CD4-positive, alpha-beta T cell (primary cell): ENCODE results near the gene SUFU. TPM values are rescaled to one million over a fixed set of nuclear protein-coding genes. Genes with fewer than 3 reads are reported as not detected.

Experiments
- ATAC-seq: fragments of 200-7000 bp; cut with Tn5 transposase; one replicate; pipeline ENCODE4 v1.10.0; 2022; ENCODE audit warnings: mild to moderate bottlenecking; ENCODE audit not compliant: poor library complexity
- CTCF ChIA-PET: fragments of 350-600 bp; sonication (Branson Sonifier 250); formaldehyde crosslinking; loops from one replicate; lab custom pipeline; 2021; ENCODE audit warnings: antibody characterized with exemption, inconsistent platforms; lab: Charles Lee
- POLR2A ChIA-PET: fragments of 350-600 bp; sonication (Branson Sonifier 250); formaldehyde crosslinking; loops from one replicate; lab custom pipeline; 2021; ENCODE audit warnings: antibody characterized with exemption, inconsistent platforms; lab: Charles Lee
- DNase-seq, 14 experiments: peaks; one replicate each; pipeline ENCODE4 v3.0.0-alpha.2; 2013 to 2020; ENCODE audit warnings: mixed read lengths in 2 of 14
- H3K27ac ChIP-seq, 2 donors: one replicate each; pipeline versions ENCODE4 v1.5.1 to v1.7.0; 2013; ENCODE audit warnings: low read length in 2 of 2, low read depth in 1 of 2, mild to moderate bottlenecking in 1 of 2
- H3K27me3 ChIP-seq, 2 experiments: 1 replicate in 1 of 2; 2 replicates in 1 of 2; pipeline versions ENCODE4 v1.6.1 to v1.7.0; 2013; ENCODE audit warnings: low read length in 2 of 2, control low read depth in 1 of 2, mild to moderate bottlenecking in 1 of 2, moderate library complexity in 1 of 2; ENCODE audit not compliant: insufficient read depth in 2 of 2, control insufficient read depth in 1 of 2
- H3K36me3 ChIP-seq: one replicate; pipeline ENCODE4 v1.6.1; 2013; ENCODE audit warnings: low read length, control low read depth; ENCODE audit not compliant: insufficient read depth
- H3K4me1 ChIP-seq: one replicate; pipeline ENCODE4 v1.6.1; 2013; ENCODE audit warnings: low read length, control low read depth; ENCODE audit not compliant: insufficient read depth
- H3K4me3 ChIP-seq: one replicate; pipeline ENCODE4 v1.5.1; 2013; ENCODE audit warnings: mild to moderate bottlenecking, low read length, moderate library complexity
- H3K9me3 ChIP-seq, 2 experiments: 1 replicate in 1 of 2; 2 replicates in 1 of 2; pipeline versions ENCODE4 v1.6.1 to v1.7.0; 2013; ENCODE audit warnings: low read length in 2 of 2, mild to moderate bottlenecking in 2 of 2, control low read depth in 1 of 2, moderate library complexity in 1 of 2; ENCODE audit not compliant: control insufficient read depth in 1 of 2, insufficient read depth in 1 of 2
- H3K27ac Mint-ChIP-seq: one replicate; pipeline ENCODE4 v1.8.0; 2020; ENCODE audit warnings: mixed read lengths
- H3K27me3 Mint-ChIP-seq: one replicate; pipeline ENCODE4 v1.8.0; 2021; ENCODE audit warnings: mixed read lengths
- H3K36me3 Mint-ChIP-seq: one replicate; pipeline ENCODE4 v1.8.0; 2021; ENCODE audit warnings: low read depth, mixed read lengths
- H3K4me1 Mint-ChIP-seq: one replicate; pipeline ENCODE4 v1.8.0; 2021; ENCODE audit warnings: low read depth, mixed read lengths
- H3K4me3 Mint-ChIP-seq: one replicate; pipeline ENCODE4 v1.8.0; 2020; ENCODE audit warnings: mild to moderate bottlenecking, mixed read lengths
- H3K9me3 Mint-ChIP-seq: one replicate; pipeline ENCODE4 v1.8.0; 2020; ENCODE audit warnings: mixed read lengths
- CTCF ChIP-seq: fragments of 200-600 bp; IDR thresholded peaks from one replicate; pipeline ENCODE4 v1.8.0; 2022; ENCODE audit warnings: antibody characterized with exemption, mild to moderate bottlenecking
- intact Hi-C, 2 experiments: fragments of 100-400 bp; cut with DNase I in 1 of 2; cut with micrococcal nuclease in 1 of 2; formaldehyde crosslinking; loops; one replicate each; pipeline versions ENCODE4 v1.15.1 to v1.9.0; 2023 to 2025; cut with DNase I, micrococcal nuclease
- total RNA-seq, 174 experiments: library from RNA in 2 of 174; stranded (reverse) in 2 of 174; gene quantifications; one replicate each; pipeline ENCODE4 v1.2.3 and lab custom pipeline; 2021 to 2026

SUFU gene
- total RNA-seq, 2 experiments from 2014 or later, result 6.7 to 7.3 TPM

DNA sequence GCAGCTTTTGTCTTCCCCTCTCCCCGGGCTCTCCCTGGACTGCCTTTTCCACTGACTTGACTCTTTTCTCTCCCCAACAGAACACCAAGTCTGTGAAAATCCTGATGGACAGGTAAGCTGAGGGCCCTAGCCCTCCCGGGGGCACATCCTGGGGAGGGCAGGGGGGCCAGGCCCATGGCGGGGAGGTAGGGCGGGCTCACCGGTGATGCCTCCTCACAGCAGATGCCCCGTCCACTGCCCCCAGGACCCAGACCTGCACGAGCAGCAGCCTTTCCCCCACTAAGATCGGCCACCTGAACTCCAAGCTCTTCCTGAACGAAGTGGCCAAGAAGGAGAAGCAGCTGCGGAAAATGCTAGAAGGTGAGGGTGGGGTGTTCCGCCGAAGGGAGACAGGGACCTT is 152.3 kb downstream of the SUFU start:
- H3K4me3 Mint-ChIP-seq, result no peak overlapping the region
- no peaks in the 10 kb centered on the region for H3K27me3 ChIP-seq
- no peak for ATAC-seq
- no peak overlapping the region for H3K4me3 ChIP-seq
- H3K9me3 Mint-ChIP-seq, result no peaks in the 10 kb centered on the region
- TF ChIP-seq CTCF, result no peak
- H3K9me3 ChIP-seq, result no peaks in the 10 kb centered on the region
- H3K27ac ChIP-seq, result no peak overlapping the region
- intact Hi-C loops, result no loop called here
- POLR2A ChIA-PET, result interaction anchor here (1.1 to 10.1 kb wide), 3 partner anchors 9 to 13 kb away, joined by 3 to 121 read pairs (median 5); partner anchors contain the start of gene TRIM8
- peaks cover 66% of the 10 kb centered on the region for H3K4me1 ChIP-seq
- H3K27ac Mint-ChIP-seq, result no peak overlapping the region
- DNase-seq, result no peak
- CTCF ChIA-PET, result interaction anchor here (0.6 kb wide), 1 partner anchor 66 kb away, joined by 4 read pairs; no protein-coding TSS in a partner anchor
- peaks cover 71% of the 10 kb centered on the region for H3K36me3 Mint-ChIP-seq
- peaks cover 56% of the 10 kb centered on the region for H3K36me3 ChIP-seq
- peaks cover 66% of the 10 kb centered on the region for H3K4me1 Mint-ChIP-seq
- H3K27me3 Mint-ChIP-seq, result no peaks in the 10 kb centered on the region

GRCh38 chr10:102656791-102657371 is 153.1 kb downstream of the SUFU start:
- H3K27me3 ChIP-seq, result no peaks in the 10 kb centered on the region
- no peaks in the 10 kb centered on the region for H3K9me3 ChIP-seq
- TF ChIP-seq CTCF, result no peak
- H3K36me3 Mint-ChIP-seq, result peaks cover 67% of the 10 kb centered on the region
- H3K4me1 Mint-ChIP-seq, result peaks cover 67% of the 10 kb centered on the region
- intact Hi-C loops, result no loop called here
- H3K27me3 Mint-ChIP-seq, result no peaks in the 10 kb centered on the region
- peaks cover 66% of the 10 kb centered on the region for H3K4me1 ChIP-seq
- H3K4me3 Mint-ChIP-seq, result no peak overlapping the region
- H3K27ac Mint-ChIP-seq, result no peak overlapping the region
- no peaks in the 10 kb centered on the region for H3K9me3 Mint-ChIP-seq
- no peak overlapping the region for H3K27ac ChIP-seq
- H3K4me3 ChIP-seq, result no peak overlapping the region
- peaks cover 51% of the 10 kb centered on the region for H3K36me3 ChIP-seq
- POLR2A ChIA-PET, result interaction anchor here (1.1 to 10.1 kb wide), 4 partner anchors 10 to 18 kb away, joined by 3 to 121 read pairs (median 4); partner anchors contain the start of gene TRIM8
- peak in 1 of 14 experiments; percentile 1 for DNase-seq
- ATAC-seq, result no peak
- CTCF ChIA-PET, result interaction anchor here (2.0 kb wide), 1 partner anchor 12 kb away, joined by 5 read pairs; the partner anchor contains the start of gene TRIM8

- Histone ChIP-seq H3K4me1 (peaks cover 62% of the 10 kb centered on the region), H3K27ac (peak overlapping the region in 1 of 2 donors; percentile 41)
- no peak for ATAC-seq
Observed at GRCh38 chr10:102657451-102657850, 153.7 kb downstream of the SUFU start.

More at GRCh38 chr10:102657451-102657850, 153.7 kb downstream of the SUFU start:
- H3K27me3 Mint-ChIP-seq, result no peaks in the 10 kb centered on the region
- no peak overlapping the region for H3K4me3 Mint-ChIP-seq
- peaks cover 51% of the 10 kb centered on the region for H3K36me3 ChIP-seq
- DNase-seq, result peak in 1 of 14 experiments; percentile 1
- TF ChIP-seq CTCF, result no peak
- H3K36me3 Mint-ChIP-seq, result peaks cover 62% of the 10 kb centered on the region
- H3K9me3 ChIP-seq, result no peaks in the 10 kb centered on the region
- H3K9me3 Mint-ChIP-seq, result no peaks in the 10 kb centered on the region
- H3K27ac Mint-ChIP-seq, result peak overlapping the region; percentile 82
- POLR2A ChIA-PET, result interaction anchor here (1.1 to 10.1 kb wide), 3 partner anchors 10 to 17 kb away, joined by 3 to 121 read pairs (median 5); partner anchors contain the start of gene TRIM8
- H3K4me1 Mint-ChIP-seq, result peaks cover 61% of the 10 kb centered on the region
- CTCF ChIA-PET, result interaction anchor here (0.7 to 2.0 kb wide), 2 partner anchors 13 to 17 kb away, joined by 3 to 5 read pairs; partner anchors contain the start of gene TRIM8
- no peaks in the 10 kb centered on the region for H3K27me3 ChIP-seq
- no peak overlapping the region for H3K4me3 ChIP-seq
- intact Hi-C loops, result no loop called here
